GM21526 (cell line): ENCODE results near the gene NET1.
"Not testable (repeated sequence)": the region's sequence is repeated elsewhere in the genome, so short reads cannot be mapped to it uniquely, and the experiment has no call there.

Experiments used
- ATAC-seq: cut with Tn5 transposase; IDR thresholded peaks from one replicate; pipeline ENCODE4 v1.9.1; 2021; ENCODE audit warnings: moderate library complexity; ENCODE audit not compliant: unreplicated experiment, low FRiP score

NET1 gene

DNA sequence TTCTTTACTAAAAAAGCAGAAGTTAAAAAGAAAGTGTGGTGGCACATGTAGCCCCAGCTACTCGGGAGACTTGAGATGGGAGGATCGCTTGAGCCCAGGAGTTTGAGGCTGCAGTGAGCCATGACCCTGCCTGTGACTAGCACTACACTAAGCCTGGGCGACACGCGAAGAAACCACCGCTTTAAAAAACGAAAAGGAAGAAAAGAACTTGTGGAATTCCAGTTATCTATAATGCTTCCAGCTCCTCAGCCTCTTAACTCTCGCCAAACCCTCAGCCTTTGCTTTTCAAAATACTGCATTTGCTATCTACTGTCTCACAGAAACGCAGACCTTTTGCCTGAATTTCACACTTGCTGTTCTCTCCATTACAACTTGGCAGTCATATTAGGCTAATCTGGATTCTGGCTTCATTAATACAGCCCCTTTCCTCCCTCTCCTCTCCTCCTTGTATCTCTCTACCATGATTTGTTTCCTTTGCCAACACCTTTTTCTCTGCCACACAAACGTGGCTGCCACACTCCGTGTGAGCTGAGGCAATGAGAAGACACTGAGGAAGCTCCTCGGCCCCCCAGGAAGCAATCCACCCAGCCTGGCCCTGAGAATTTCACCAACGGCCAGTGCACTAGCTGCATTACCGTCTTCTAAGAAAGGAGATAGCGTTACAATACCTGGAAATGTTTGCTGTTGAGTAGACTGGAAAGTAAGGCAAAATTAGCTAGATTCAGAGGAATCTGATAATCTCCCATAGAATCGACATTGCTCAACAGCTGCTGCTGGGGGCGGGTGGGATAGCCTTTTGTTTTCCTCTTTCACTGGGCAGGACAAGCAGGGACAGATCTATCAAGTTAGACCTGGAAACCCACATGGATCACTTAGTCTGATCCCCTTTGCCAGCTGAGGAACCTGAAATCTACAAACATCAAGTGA is 49.8 kb downstream of the NET1 start:
- ATAC-seq, result no peak

DNA sequence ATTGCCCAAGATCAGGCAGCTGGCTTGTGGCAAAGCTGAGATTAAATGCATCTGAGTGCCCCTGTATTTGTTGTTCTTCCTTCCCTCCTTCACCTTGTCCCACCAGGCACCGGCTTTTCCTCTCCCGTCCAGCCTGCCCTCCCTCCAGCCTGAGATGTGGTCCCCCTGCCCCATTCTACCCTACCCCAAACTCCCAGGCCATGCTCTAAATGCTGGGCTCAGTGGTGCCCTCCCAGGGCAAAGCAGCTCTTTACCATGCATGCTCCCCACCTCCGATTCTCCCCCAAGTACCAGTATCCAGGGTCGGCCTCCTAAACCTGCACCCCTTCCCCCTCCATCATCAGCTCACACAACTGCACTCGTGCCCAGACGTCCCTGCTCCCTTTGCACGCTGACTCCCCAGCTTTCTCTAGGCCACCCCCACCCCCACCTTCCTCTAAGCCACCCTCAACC is 50.5 kb downstream of the NET1 start:
- no peak for ATAC-seq

DNA sequence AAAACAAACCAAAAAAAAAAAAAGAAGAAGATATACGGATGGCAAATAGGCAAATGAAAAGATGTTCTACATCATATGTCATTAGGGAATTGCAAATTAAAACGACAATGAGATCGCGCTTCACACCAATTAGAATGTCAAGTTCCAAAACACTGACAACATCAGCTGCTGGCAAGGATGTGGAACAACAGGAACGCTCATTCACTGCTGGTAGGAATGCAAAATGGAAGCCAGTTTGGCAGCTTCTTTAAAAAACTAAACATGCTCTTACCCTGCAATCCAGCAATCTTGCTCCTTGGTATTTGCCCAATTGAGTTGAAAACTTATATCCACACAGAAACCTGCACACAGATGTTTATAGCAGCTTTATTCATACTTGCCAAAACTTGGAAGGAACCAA is 52.2 kb downstream of the NET1 start:
- no peak for ATAC-seq

DNA sequence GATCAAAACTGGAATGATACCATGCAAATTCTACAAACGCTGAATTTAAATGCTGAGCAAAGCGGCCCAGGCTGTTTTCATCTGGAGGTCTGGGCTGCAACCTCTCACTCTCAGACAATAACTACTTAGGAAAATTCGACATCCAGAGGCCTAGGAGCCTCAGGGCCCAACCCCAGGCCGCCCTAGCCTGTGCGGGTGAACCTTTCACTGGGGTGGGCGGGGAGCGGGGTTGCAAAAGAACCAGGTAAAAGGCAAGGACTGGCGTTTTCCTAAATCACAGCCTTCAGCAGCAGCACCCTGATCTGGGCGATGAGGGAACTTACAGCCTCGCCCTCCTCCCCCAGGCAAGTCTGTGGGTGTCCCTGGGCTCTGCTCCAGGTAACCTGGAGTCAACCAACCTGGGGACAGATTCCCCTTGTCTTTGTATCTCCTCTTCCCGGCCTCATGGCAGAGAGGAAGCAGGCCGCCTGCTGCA is 53.7 kb downstream of the NET1 start:
- no peak for ATAC-seq

DNA sequence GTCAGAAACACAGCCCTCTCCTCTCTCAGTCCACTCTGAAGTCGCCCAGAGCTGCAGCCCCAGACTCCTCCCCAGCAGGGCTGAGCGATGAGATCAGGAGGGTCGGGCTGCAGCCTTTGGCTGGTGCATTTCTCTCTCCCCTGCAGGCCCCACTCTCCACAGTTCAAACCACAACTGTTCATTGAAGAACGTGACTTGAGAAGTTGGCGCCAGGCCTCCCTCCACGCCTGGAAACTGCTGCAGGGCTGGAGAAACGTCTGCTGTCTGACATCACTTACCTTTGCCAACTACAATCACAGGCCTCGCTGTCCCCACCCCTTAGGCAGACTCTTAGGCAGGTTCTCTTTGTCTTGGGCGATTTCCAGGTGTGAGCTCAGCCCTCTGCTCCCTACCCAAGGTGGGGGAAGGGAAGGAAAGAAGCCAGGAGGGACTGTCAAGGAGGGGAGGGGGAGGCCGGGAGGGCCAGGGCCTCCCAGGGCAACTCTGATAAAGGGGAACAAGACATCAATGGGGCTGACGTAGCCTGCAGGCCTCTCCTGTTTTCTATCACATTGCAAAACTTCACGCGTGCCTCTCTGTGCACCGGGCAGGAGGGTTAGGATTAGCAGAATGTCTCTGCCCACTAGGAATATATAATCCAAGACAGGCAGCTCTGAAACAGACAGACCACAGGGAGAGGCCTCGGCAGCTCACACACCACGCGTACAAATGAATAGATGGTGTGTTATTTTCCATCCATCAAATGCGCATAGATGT is 54.3 kb downstream of the NET1 start:
- ATAC-seq, result no peak

DNA sequence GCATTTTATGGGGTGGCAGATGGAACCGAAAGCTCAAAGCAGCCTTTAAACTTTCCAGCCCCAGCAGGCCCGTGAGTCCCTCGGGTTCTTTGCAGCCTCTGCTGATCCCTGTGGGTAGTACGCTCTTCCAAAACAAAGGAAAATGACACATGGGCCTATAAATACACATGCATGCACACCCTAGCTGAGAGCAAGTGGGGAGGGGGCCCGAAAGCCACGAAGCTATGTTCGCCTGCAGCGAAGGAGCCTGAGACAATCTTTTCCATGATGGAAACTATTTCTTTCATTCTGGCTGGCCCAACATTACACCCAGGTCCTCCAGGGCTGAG is 54.8 kb downstream of the NET1 start:
- ATAC-seq, result no peak

DNA sequence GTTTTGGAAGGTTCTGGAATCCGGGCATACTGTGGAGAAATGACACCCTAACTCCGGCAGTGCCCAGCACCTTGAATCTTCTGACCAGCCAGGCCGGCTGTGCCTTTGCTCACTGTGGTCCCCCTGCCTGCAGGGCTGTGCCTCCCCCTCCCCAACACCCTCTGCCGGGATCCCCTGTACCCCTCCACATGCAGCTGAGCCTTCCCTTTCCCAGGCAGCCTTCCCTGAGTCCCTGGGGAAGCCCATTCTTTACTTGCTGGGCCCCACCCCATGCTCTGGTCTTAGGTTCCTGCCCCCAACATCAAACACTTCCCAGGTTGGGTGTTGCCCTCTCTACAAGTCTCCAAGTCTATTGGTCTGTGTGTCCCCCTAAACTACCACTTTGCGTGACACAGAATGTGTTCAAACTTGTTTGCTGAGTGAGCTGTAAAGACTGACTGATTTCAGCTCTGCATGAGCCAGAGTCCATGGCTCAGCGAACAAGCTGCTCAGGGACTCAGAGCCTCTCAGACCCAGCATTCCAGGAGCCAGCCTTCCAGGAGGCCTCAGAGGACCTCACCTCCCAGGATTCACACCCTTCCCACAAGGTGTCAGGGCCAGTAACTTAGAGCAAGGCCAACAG is 55.4 kb downstream of the NET1 start:
- no peak for ATAC-seq

DNA sequence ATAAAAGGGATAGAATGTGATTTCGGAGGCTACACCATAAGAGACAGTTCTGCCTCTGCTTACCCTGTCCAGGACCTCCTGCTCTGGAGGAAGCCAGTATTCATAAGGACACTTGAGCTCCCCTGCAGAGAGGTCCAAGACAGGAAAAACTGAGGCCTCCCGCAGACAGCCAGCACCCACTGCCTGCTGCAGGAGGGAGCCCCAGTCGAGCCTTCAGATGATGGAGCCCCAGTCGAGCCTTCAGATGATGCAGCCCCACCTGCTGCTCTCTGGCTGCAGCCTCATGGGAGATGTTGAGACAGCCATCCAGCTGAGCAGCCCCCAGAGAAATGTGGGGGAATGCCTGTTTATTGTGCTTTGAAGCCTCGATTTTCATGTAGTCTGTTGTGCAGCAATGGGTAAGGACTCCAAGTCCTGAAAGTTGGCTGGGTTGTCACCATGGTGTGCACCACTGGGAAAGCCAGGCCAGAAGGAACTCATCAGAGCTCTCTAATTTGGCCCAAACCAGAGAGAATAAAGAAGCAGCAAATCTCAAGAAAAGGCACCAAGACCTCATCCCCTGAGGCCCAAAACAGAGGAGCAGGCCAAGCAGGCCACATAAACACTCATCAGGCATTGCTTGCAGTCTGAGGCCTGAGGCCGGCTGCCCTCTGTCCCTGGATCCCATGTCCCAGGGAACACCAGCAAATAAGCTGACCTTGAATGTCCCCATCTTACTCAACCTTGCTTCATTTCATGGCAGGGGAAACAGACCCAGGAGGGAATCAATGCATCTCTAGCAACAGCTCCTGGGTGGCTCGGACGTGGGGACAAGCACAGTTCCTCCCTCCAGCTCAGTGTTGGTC is 56.1 kb downstream of the NET1 start:
- ATAC-seq, result no peak

DNA sequence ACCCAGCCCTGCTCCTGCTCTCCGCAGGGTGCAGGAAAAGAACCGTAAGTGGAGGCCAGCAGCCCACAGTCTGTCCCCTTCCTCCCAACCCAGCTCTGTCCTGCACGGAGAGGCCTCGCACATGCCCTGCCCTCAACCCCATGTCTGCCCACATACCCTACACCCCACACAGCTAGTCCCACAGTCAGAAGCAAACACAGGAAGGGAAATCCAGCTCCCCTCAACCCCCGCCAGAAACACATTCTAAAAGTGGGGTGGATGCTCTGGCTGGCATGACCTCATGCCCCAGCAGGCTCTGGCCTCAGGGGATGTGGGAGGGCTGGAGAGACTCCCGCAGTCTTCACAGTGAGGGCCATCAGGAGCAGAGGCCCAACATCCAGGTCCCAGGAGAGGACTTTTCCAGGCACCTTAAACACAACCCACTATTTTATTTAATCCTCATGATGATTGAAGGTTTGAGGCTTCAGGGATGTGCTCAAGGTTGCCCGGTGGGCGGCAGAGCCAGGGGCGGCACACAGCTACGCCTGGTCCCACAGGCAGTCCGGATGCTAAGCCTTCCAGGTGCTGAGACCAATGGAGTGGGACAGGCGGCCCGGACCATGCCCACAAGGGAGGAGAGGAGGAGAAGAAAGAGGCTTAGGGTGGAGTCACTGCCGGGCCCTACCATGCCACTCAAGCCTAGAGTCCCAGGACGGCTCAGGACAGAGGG is 57.1 kb downstream of the NET1 start:
- no peak for ATAC-seq

DNA sequence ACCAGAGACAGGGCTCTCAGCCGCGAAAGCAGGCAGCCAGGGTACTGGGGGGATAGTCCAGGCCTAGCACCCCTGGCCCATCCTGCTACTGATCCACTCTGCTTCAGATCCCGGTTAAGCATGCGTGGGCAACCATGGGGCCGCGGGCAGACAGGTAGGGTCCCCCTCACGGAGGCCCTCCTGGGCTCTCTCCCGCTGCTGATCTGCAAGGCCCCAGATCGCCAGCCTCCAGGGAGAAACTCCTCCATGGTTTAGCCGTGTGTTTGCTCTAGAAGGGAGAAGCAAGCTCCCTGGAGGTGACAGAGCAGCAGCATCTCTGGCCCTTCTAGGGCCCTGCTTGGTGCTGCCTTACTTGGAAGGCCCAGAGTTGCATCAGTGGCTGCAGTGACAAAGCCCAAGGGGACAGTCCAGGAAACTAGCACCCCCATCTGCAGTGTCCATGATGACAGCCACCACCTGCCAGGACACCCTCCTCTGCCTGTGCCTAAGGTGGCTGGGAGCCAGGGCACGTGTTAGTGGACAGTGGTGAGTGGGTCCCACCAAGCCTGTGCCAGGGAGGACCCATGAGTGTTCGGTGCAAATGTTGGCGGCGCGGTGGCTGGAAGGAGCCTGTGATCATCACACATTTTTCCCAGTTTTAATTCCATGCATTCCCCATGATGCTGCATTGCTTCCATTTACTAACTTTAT is 57.9 kb downstream of the NET1 start:
- ATAC-seq, result no peak

DNA sequence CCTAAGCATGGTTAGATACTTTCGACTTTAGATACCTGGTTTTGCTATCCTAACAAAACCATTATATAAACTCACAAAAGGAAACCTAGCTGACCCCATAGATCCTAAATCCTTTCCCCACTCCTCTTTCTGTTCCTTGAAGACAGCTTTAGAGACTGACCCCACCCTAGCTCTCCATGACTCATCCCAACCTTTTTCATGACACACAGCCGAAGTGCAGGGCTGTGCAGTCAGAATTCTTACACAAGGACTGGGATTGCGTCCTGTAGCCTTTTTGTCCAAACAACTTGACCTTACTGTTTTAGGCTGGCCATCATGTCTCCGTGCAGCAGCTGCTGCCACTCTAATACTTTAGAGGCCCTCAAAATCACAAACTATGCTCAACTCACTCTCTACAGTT is 62.3 kb downstream of the NET1 start:
- not testable (repeated sequence) for ATAC-seq

DNA sequence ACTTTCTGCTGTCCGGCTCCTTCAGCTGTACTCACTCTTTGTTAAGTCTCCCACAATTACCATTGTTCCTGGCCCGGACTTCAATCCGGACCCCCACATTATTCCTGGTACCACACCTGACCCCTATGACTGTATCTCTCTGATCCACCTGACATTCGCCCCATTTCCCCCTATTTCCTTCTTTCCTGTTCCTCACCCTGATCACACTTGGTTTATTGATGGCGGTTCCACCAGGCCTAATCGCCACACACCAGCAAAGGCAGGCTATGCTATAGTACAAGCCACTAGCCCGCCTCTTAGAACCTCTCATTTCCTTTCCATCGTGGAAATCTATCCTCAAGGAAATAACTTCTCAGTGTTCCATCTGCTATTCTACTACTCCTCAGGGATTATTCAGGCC is 62.7 kb downstream of the NET1 start:
- ATAC-seq, result not testable (repeated sequence)

DNA sequence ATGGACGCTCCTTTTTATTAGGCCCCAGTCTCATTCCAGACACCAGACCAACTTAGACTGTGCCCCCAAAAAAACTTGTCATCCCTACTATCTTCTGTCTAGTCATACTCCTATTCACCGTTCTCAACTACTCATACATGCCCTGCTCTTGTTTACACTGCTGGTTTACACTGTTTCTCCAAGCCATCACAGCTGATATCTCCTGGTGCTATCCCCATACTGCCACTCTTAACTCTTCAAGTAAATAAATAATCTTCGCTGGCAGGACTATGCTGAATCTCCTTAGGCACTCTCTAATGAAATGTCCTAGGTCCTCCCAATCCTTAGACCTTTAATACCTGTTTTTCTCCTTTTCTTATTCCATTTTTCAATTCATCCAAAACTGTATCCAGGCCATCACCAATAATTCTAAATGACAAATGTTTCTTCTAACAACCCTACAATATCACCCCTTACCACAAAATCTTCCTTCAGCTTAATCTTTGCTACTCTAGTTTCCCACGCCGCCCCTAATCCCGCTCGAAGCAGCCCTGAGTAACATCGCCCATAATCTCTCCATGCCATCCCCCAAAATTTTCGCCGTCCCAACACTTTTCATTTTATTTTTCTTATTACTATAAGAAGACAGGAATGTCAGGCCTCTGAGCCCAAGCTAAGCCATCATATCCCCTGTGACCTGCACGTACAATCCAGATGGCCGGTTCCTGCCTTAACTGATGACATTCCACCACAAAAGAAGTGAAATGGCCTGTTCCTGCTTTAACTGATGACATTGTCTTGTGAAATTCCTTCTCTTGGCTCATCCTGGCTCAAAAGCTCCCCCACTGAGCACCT is 63.8 kb downstream of the NET1 start:
- not testable (repeated sequence) for ATAC-seq

DNA sequence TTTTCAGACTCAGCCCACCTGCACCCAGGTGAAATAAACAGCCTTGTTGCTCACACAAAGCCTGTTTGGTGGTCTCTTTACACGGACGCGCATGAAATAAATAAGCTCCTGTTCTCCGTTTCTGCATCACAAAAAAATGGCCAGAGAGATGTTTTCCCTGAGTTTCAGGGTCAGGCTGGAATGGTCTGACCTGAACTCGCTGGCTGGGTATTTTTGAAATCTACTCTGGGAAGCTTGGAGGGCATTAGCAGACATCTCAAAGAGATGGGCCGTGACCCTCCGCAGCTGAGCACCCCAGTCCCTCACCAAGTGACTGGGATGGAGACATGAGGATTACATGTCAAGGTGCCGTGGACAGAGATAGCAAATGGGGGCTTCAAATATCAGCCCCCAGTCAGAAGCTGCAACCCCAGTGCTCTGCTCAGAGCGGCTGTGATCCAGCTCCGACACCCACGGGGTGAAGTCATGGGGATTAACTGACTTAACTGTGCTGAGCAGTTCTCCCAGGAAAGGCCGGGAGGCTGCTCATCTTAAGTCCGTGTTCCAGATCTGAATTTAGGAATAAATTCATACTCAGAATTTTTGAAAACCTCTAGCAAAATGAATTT is 64.7 kb downstream of the NET1 start:
- no peak for ATAC-seq

DNA sequence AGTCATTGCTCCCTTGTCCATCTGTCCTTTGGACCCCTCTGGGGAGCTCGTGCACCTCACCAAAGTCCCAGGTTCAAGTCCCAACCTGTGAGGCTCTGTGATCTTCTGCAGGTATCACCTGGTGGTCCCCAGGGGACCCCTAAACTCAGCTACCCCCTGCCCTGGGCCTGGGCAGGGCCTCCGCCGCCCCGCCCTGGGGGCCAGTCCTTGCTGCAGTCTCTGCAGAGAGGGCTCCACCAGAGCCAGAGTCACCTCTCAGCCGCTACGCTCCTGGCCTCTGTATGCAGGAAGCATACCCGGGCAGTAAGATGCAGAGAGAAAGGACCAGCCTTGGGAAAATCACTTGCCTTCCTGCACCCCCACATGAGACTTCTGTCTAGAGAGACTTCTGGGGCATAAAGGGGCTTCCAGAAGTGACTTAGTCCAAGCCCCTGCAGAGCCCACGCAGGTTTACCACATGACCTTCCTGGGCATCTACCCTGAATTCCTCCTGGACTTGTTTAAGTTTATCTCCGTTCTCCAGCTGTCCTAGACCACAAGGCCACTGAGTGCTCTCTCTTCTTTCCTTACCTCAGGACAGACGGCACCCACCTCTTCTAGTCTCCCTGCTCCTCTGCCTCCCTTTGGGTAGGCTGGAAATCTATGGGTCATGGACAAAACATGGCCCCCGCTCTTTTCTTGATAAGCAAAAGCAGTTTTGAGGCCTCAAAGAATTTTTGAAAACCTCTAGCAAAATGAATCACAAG is 65.8 kb downstream of the NET1 start:
- ATAC-seq, result no peak

DNA sequence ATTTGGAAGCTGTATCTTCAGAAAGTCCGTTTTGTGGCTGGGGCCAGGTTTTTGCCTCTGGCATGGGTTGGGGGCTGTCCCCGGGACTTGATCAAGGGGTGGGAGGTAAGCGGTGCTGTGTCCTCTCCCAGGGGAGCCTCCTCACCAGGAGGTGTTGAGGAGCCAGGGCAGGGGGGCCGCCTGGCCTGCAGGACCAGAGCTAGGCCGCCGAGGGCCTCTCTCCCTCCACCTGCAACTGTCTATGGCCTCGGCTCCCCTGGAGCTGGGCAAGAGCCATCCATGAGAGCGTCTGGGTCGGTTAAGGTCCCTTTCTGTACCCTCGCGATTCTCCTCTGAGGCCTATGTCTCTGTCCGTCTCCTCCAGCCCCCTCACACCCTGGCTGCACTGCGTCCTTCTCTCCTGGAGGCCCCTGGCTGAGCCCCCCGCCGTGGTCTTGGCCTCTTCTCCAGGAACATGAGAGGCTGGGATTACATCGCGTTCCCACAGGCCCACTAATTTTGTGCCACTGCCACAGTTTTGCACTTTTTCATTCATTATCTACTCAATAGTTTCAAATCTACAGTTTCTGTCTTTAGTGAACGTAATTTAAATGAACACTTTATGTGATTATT is 66.4 kb downstream of the NET1 start:
- no peak for ATAC-seq
